IPS-NIHi7 (cell line): Measurements from ENCODE around the gene PHACTR3.

Source experiments
- DNase-seq: peaks from one replicate; pipeline ENCODE4 v3.0.0; 2012; ENCODE audit warnings: mixed read lengths; ENCODE audit errors: extremely low spot score

PHACTR3 gene

DNA sequence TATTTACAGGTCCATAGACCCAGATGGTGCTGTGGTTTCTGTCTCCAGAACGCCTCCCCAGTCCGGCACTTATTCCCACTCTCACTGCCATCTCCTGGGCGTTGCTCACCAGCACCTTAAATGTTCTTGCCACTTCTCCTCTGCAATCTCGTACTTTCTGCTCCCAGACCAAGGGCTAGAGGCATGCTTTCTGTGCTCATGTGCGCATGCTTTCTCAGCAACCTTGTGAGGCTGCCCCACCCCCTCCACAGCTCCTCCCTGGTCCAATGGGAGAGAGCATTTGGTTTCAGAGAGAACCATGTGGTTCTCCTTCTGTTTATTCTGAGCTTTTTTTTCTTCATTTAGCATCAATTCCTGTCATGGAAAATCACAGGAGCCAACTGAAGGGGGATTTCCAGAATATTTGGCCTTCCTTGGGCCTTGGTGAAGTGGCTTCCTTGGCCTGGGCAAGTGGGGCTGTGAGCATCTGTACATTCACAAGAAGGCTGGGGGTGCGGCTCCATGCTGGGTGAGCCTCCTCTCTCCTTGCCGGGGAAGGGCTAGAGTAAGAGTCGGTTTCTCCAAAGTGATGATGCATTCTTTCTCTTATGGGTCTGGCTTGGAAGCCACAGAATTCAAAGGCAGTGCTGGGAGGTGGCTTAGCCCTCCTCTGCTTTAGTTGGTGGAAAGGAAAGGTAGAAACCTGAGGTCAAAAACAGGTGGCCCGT lies 66.6 kb downstream of the PHACTR3 start:
- DNase-seq: no peak

DNA sequence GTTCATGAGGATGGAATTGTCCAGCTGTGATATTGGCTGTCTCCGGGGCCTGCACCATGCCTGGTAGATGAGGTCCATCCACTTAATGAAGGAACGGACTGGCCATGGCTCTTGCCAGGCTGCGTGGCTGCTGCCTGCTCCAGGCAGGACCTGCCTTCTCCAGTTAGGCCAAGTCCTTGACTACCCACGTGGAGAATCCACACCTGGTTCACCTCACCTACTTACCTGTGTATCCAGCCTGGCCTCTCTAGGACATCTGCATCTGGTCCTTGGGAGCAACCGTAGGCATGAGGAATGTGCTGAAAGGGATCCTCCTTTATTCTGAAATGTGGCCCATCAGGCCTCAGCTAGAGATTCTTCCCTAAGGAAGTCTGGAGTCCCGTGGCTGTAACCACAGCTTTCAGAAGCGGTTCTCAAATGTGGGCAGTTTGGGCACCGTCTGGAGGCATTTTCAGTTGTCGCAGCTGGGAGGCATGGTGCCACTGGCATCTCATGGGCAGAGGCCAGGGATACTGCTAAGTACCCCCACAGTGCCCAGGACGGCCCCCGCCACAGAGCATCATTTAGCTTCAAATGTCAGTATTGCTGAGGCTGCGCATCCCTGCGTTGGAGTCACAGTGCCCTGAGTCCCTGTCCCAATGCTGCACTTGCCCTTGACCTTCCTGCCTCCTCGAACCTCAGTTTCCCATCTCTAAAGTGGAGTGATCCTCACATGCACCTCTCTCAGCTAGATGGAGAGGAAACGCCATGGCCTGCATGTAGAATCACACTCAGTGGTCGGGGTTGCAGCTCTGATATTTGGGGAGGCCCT lies 67.5 kb downstream of the PHACTR3 start:
- no peak for DNase-seq

DNA sequence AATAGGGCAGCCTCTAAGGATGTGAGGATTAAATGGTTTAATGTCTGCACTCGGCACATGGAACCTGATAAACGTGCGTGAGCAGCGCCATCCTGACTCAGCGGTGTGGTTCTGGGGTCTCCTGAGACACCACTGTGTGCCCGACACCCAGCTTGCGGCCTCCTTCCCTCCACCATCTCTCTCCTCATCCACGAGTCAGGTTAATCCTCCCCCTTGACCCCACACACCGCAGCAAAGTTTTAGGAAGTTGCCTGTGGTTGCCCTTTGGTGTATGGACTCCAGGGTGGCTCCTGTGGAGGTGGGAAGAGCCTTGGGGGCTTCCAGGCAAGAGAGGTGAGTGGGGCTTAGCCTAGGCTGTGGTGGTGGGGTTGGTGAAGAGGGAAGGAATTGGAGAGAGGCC lies 68.2 kb downstream of the PHACTR3 start:
- no peak for DNase-seq

DNA sequence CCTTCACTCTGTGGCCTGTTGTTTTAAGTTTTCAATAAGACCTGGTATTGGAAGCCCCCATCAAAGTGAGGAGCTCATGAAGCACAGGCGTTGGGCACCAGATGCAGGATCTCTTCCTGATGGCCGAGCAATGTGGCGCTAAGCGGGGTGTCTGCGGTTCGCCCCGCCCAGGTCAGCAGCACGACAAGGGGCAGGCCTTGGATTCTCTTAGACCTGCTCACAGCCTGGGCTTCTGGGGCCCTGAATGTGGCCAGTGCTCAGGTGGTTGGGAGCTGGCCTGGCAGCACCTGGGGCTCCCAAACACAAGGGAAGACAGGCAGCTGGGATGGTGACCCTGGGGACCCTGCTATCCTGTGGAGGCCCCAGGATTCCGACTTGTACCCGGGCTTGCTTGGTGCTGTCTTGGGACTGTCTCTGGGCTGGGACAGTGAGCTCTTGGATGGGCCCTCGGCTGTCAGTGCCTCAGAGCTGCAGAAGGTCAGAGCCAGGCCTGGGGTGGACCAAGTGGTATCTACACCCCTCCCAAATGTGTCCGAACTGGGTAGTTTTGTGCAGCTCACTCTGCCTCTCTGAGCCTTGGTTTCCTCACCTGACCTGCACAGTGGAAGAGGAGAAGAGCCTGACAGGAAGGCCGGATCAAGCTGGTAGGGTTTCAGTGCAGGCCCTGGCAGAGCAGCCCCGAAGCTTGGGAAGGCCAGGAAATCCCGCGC lies 69.1 kb downstream of the PHACTR3 start:
- DNase-seq: no peak

DNA sequence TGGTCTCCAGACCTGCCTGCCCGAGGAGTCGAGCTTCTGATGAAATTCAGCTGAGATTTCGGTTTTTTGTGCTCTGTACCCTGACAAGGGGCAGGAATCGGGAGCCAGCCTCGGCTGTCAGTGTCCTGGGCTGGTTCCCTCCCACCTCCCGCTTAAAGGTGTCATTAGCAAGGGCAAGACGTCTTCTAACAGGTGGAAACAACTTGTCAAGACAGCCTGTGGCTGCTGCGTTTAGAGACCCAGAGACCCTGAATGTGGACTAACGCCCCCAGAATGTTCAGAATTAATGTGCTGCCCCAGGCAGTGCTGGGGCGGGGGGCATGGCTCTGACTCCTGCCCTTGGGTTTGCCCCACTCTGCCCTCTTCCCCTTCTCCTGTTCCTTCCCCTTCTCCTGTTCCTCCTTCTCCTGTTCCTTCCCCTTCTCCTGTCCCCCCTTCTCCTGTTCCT lies 69.7 kb downstream of the PHACTR3 start:
- DNase-seq: no peak

DNA sequence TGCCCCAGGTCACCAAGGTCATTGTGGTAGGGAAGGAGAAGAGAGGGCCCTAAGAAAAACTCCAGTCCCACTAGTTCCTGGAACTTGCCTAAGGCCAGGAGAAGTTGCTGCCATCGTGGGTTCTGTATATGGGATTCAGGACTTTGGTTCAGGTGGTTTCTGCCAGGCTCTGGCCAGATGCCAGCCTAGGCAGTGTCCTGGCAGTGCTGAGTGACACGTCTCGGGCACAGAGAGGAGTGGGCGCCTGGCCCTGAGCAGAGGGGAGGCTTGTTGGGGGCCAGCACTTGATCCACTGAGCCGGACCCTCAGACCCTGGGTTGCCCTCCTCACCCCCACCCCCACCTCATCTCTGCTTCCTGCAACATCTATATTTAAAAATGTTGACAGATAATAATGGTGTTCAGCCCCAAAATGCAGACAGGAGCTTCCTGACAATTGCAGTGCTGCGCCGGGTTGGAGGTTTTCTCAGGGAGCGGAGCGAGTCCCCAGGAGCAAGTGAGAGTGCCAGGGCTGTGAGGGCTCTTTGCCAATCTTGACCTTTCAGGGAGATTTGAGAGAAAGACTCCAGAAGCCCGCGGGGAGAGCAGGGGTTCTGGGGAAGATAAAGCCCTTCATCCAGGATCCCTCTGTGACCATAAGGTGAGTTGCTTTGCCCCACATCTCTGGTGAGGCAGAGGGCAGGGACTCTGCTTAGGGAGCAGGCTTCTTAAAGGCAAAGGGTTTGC lies 71.9 kb downstream of the PHACTR3 start:
- DNase-seq: no peak

DNA sequence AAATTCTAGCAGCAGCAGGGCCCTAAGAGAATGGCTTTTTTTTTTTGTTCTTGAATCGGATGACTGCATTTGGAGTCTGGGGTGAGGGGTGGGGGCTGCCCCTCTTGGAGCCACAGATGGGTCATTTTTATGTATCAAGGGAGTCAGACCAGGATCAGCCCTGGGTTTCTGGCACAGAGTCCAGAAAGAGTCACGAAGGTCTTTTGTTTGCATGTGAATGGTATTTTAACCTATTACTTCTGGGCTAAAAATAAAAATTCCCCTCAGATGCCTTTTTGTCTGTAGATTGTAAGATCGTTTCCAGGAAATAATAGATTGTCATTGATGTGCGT lies 72.5 kb downstream of the PHACTR3 start:
- DNase-seq: no peak

DNA sequence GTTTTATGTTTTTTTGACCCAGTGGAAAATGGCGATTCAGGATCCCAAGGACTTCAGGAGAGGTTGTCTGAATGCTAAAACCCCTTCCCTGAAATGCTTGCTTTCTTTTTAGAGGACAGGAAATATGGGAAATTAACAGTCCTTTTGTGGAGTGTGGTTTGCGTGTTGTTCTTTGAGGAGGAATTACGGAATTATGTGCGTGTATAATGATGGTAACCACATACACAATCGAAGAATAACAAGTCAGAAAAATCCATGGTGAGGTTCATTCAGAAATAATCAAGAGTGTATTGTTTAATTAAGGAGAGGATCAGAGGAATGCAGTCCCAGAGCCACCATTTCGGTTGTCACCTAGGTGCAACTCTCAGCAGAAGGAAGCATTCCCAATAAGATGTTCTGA lies 73.2 kb downstream of the PHACTR3 start:
- DNase-seq: no peak

DNA sequence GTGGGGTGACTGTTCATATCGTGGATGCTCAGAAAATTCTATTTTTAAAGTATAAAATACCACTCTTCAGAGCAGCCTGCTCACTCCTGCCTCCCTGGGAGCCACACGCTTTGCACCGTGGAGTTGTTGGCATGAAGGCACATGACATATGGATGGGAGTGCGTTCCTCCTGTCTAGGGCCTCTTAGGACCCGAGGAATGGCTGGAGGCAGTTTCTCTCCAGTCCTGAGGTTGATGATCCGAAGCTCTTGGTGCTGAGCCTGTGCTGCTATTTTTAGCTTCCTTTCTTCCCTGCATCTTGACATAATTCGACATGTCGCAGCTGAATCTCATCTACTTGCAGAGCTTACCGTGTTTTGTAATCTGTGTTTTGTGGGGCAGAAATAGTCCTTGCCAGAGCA lies 73.9 kb downstream of the PHACTR3 start:
- DNase-seq: no peak

DNA sequence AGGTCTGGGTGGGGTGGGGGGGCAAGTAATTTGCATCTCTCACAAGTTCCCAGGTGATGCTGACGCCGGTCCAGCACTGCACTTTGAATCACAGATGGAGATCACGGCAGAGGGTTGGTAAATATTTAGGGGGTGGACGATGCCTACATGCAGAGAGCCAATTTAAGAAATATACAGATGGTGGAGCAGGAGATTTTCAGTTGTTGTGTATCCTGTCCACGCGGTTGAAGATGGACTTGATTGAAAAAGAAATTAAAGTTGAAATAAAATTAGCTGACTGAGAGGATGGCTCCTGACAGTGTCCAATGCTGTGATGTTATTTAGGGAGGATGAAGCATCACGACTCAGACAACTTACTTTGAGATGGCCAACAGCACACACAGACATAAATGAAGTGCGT lies 74.6 kb downstream of the PHACTR3 start:
- no peak for DNase-seq

DNA sequence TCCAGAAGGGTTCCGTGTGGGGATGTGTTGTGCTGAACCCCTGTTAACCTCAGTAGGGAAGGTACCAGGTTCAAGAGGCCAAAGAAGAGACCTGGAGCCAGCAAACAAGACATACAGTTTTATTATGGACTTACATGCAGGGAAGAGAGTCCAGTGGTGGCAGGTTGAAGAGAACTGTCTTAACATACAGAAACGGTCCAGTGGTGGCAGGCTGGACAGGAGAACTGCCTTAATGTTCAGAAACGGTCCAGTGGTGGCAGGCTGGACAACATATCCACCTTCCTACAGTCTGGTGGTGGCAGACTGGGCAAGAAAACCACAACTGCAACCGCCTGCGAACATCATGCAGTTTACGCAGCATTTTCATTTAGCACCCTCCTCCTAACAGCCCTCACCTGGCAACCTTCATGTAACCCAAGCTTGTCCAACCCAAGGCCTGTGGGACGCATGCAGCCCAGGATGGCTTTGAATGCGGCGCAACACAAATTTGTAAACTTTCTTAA lies 75.9 kb downstream of the PHACTR3 start:
- no peak for DNase-seq

DNA sequence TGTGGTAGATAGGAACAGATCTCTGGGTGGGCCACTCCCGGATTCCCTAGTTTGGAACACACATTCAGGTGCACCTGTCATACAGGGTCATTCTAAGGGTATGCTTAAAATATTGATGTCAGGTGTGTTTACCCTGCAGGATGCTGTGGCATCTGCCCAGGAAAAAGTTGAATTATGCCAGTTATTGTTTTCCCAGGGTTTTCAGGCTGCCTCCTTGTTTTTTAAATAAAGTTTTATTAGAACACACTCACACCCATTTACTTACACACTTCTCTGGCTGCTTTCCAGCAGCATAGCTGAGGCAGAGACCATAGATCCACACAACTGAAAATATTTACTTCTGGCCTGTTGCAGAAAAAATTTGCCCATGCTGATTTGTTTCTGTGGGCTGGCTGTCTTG lies 76.5 kb downstream of the PHACTR3 start:
- DNase-seq: no peak

DNA sequence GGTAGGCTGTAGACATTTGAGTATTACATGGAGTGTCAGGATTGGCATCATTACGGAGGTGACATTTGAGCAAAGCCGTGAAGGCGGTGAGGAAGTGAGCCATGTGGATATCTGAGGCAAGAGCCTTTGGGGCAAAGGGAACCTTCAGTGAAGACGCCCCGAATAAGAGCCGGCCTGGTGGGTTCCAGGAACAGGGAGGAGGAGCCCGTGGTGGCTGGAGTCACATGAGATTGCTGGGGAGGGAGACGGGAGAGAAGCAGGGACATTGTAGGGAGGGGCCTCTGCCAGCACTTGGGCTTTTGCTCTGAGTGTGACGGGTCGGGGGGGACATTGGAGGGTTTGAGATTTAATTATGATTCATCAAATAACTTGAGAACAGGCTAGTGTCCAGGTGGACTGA lies 78.3 kb downstream of the PHACTR3 start:
- DNase-seq: no peak

DNA sequence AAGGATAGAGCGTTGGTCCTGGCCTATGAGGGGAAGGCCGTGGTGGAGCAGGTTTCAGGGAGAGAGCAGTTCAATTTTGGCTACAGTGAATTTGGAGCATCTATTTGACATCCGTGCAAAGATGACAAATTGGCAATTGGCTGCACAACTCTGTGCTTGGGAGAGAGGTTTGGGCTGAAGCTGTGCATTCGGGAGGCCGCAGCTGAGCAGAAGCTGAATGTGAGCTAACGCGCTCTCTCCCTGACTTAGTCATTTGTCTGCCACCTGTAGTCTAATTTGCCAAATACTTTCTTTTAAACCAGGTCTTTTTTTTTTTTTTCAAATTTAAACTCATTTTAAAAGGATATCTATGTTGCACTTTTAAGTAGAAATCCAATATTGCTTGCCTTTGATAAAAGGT lies 78.8 kb downstream of the PHACTR3 start:
- DNase-seq: no peak

DNA sequence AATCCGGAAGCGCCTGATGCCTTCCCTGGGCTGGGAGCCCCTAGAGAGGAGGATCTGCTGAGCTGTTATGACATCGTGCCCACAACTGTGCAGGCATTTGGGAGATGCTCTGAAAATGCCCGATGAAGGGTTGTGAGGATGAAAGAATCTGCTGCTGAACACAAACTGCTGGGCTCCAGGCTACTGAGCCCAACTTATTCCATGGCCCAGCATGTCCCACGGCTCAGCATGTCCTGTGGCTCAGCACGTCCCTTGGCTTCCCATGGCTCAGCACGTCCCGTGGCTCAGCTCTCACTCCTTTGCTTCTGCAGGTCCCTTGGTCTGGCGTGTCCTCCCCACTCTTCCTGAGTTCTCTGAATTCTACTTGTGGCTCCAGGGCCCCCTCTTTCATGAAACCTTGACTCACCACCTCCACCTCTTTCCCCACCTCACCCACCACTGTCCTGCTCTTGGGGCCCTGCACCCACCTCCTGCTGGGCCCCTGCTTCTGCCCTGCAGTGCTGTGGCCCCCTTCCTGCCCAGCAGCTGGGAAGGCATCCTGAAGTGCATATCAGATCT lies 80.4 kb downstream of the PHACTR3 start:
- no peak for DNase-seq

DNA sequence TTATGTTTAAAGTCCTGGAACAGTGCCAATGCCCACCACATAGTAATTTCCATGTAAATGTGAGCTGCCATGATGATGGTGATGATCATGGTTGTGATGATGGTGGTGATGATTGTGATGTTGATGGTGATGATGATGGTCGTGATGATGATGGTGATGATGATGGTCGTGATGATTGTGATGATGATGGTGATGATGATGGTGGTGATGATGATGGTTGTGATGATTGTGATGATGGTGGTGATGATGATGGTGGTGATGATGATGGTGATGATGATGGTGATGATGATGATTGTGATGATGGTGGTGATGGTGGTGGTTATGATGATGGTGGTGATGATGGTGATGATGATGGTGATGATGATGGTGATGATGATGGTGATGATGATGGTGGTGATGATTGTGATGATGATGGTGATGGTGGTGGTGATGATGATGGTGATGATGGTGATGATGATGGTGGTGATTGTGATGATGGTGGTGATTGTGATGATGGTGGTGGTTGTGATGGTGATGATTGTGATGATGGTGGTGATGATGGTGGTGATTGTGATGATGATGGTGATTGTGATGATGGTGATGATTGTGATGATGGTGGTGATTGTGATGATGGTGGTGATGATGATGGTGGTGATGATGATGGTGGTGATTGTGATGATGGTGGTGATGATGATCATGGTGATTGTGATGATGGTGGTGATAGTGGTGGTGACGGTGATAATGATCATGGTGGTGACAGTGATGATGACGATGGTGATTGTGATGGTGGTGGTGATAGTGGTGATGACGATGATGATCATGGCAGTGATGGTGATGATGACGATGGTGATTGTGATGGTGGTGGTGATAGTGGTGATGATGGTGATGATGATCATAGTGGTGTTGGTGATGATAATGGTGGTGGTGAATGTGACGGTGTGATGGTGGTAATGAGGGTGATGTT lies 82.3 kb downstream of the PHACTR3 start:
- no peak for DNase-seq

DNA sequence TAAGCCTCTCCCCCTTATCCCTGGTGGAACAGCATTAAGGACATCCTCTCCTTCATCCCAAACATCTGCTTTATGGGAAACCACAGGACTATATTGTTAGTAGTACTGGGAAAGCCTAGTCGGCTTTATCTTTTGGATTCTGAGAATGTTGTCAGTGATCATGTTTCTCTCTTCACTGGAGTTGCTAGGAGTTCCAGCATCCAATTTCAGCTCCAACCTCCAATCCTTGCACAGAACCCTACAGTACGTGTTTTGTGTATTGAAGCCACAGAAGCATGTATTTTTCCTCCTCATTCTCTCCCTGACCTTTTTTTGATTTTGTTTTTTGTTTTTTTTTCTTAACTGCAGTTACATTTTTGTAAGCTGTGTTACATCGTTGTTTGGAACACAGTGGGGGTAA lies 84.0 kb downstream of the PHACTR3 start:
- no peak for DNase-seq

DNA sequence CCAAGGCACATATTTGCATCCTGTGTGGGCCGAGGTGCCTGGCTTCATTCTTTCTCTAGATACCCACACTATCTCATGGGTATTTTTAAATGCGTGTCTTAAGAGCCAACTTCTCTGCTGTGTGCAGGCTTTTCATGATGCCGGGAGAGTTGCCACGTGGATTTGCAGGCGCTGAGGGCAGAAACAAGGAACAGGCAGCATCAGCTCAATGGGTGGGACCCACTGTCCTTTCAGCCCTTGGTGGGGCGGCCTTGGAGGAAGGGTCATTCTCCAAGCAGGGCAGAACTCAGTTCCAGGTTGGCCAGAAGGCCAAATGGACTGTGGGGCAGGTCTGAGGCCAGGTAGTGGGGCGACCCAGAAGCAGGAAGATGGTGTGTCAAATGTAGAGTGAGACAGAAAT lies 84.7 kb downstream of the PHACTR3 start:
- DNase-seq: no peak

DNA sequence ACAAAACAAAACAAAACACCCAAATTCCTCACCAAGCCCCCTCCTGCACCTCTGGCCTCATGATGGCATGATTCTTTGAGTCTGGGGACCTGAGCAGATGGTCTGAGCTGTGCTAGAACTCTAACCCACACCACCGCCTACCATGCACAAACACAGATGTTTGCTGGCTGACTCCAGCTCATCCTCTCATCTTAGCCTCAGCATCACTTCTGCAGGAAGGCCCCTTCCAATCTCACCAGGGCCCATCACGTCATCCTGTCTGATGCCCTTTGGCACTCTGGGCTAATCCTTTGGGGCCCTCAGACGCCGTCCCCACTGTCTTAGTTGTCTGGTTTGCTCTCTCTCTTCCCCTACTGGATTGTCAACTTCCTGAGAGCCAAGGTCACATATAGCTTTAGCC lies 85.8 kb downstream of the PHACTR3 start:
- no peak for DNase-seq

DNA sequence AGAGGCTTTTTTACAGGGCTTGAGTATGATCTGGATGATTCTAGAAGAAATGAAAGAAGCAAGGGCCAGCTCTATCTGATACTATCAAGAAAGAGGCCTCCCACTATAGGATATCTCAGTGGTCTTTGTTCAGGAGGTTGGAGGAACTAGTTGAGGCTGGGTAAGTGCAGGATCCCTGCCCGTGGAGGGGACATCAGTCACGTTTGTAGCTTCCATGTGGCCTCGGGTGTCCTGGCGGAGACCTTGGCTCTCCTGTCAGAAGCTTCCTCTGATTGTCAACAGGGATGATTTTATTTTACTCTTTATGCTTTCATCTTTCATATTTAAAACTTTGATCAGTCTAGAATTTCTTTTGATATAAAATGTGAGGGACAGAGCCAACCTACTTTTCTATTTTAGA lies 86.6 kb downstream of the PHACTR3 start:
- no peak for DNase-seq

DNA sequence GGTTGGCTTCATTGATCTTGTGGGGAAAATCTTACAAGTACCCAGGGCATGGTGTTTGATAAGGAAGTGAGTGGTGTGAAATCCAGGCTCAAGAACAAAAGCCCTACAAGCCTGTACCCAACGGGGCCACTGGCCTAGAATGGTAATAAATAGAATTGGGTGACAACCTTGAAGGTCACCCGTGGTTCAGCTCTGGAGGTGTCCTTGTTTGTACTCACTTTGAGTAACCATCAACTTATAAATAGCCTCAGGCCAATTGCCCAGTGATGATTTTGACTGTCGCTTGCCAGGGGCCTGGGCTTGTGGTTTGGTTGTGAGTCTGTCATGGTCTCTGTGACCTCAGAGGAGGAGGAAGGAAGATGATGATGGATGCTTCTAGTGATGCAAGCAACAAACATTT lies 87.8 kb downstream of the PHACTR3 start:
- no peak for DNase-seq
